ENCODE results near the gene PRKRIP1. TPM values are rescaled to one million over a fixed set of nuclear protein-coding genes. Genes with fewer than 3 reads are reported as not detected.

The PRKRIP1 gene
- total RNA-seq, 1 experiment from 2014 or later: 35.2 TPM

GRCh38 chr7:102415685-102416225 is 19.6 kb downstream of the PRKRIP1 start:
- Histone ChIP-seq H3K36me3 (ENCODE audit: control insufficient read depth, insufficient read depth, low read length) (no peaks in the 10 kb centered on the region), H3K4me1 (no peaks in the 10 kb centered on the region), H3K4me3 (ENCODE audit: low read depth, low read length) (no peak overlapping the region), H3K27me3 (replicated peaks; ENCODE audit: control insufficient read depth, insufficient read depth, low read length) (no peaks in the 10 kb centered on the region), H3K9me3 (no peaks in the 10 kb centered on the region)
- Mint-ChIP-seq H3K4me3 (ENCODE audit: unreplicated experiment) (no peak overlapping the region), H3K4me1 (ENCODE audit: low read depth, unreplicated experiment) (no peaks in the 10 kb centered on the region), H3K27me3 (ENCODE audit: insufficient read depth, unreplicated experiment) (no peaks in the 10 kb centered on the region), H3K9me3 (ENCODE audit: unreplicated experiment) (no peaks in the 10 kb centered on the region), H3K27ac (ENCODE audit: unreplicated experiment) (no peak overlapping the region), H3K36me3 (ENCODE audit: insufficient read depth, unreplicated experiment) (peaks cover 87% of the 10 kb centered on the region)
- intact Hi-C loops (cut with micrococcal nuclease; ENCODE audit: unreplicated experiment): no loop called here
- ChIA-PET CTCF (no interaction called here), POLR2A (no interaction called here)
- no peak for DNase-seq
- BruUV-seq (replicated peaks): no TSS peak
- TF ChIP-seq CTCF (IDR thresholded peaks at IDR 0.05; ENCODE audit: insufficient read depth in 1 of 2, low read depth in 1 of 2, low read length in 1 of 2, severe bottlenecking in 1 of 2, unreplicated experiment in 1 of 2): no peak

GRCh38 chr7:102416406-102416805 is 20.2 kb downstream of the PRKRIP1 start:
- no peak for TF ChIP-seq CTCF (IDR thresholded peaks at IDR 0.05; ENCODE audit: insufficient read depth in 1 of 2, low read depth in 1 of 2, low read length in 1 of 2, severe bottlenecking in 1 of 2, unreplicated experiment in 1 of 2)
- CTCF ChIA-PET: no interaction called here
- Histone ChIP-seq H3K4me1 (no peaks in the 10 kb centered on the region), H3K9me3 (no peaks in the 10 kb centered on the region), H3K36me3 (ENCODE audit: control insufficient read depth, insufficient read depth, low read length) (no peaks in the 10 kb centered on the region; the same call in 1 of the 2 replicates), H3K4me3 (ENCODE audit: low read depth, low read length) (no peak overlapping the region), H3K27me3 (replicated peaks; ENCODE audit: control insufficient read depth, insufficient read depth, low read length) (no peaks in the 10 kb centered on the region)
- Mint-ChIP-seq H3K9me3 (ENCODE audit: unreplicated experiment) (no peaks in the 10 kb centered on the region), H3K4me3 (ENCODE audit: unreplicated experiment) (no peak overlapping the region), H3K27ac (ENCODE audit: unreplicated experiment) (no peak overlapping the region), H3K27me3 (ENCODE audit: insufficient read depth, unreplicated experiment) (no peaks in the 10 kb centered on the region), H3K4me1 (ENCODE audit: low read depth, unreplicated experiment) (no peaks in the 10 kb centered on the region), H3K36me3 (ENCODE audit: insufficient read depth, unreplicated experiment) (peaks cover 85% of the 10 kb centered on the region)
- intact Hi-C loops (cut with micrococcal nuclease; ENCODE audit: unreplicated experiment): no loop called here
- no peak for DNase-seq
- POLR2A ChIA-PET: no interaction called here
- BruUV-seq (replicated peaks): no TSS peak

DNA sequence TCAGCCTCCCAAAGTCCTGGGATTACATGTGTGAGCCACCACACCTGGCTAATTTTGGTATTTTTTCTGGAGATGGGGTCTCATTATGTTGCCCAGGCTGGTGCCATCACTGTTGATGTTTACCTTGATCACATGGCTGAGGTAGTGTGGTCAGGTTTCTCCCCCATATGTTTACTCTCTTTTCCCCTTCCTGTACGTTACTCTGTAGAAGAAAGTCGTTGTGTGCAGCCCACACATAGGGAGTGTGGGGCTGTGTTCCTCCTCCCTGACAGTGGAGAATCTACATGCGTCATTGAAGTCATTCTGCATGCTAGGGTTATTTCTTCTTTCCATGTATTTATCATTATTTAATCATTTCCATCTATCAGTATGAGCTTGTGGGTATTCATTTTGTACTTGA is 20.9 kb downstream of the PRKRIP1 start:
- intact Hi-C loops (cut with micrococcal nuclease; ENCODE audit: unreplicated experiment): no loop called here
- no peaks in the 10 kb centered on the region for H3K9me3 Mint-ChIP-seq (ENCODE audit: unreplicated experiment)
- no peaks in the 10 kb centered on the region; the same call in 1 of the 2 replicates for H3K36me3 ChIP-seq (ENCODE audit: control insufficient read depth, insufficient read depth, low read length)

More for the DNA sequence above, 20.9 kb downstream of the PRKRIP1 start:
- BruUV-seq (replicated peaks): no TSS peak
- CTCF ChIA-PET: interaction anchor here (0.6 kb wide), 2 partner anchors 723 to 1195 kb away, joined by 3 to 10 read pairs; no protein-coding TSS in a partner anchor
- Mint-ChIP-seq H3K27me3 (ENCODE audit: insufficient read depth, unreplicated experiment) (no peaks in the 10 kb centered on the region), H3K4me3 (ENCODE audit: unreplicated experiment) (no peak overlapping the region), H3K4me1 (ENCODE audit: low read depth, unreplicated experiment) (no peaks in the 10 kb centered on the region), H3K36me3 (ENCODE audit: insufficient read depth, unreplicated experiment) (peaks cover 84% of the 10 kb centered on the region), H3K27ac (ENCODE audit: unreplicated experiment) (no peak overlapping the region)
- Histone ChIP-seq H3K27me3 (replicated peaks; ENCODE audit: control insufficient read depth, insufficient read depth, low read length) (no peaks in the 10 kb centered on the region), H3K9me3 (no peaks in the 10 kb centered on the region), H3K4me3 (ENCODE audit: low read depth, low read length) (no peak overlapping the region), H3K4me1 (no peaks in the 10 kb centered on the region)
- POLR2A ChIA-PET: no interaction called here
- DNase-seq: no peak
- no peak for TF ChIP-seq CTCF (IDR thresholded peaks at IDR 0.05; ENCODE audit: insufficient read depth in 1 of 2, low read depth in 1 of 2, low read length in 1 of 2, severe bottlenecking in 1 of 2, unreplicated experiment in 1 of 2)
